AML-193 (cell line): ENCODE measurements around the gene ARHGAP8.
"Not testable (repeated sequence)": the region's sequence is repeated elsewhere in the genome, so short reads cannot be mapped to it uniquely, and the experiment has no call there.

Experiments used
- DNase-seq, 2 experiments: peaks; one replicate each; lab custom pipeline; 2025; lab: John Stamatoyannopoulos, UW

The ARHGAP8 gene

GRCh38 chr22:44889255-44889878 lies 137.0 kb downstream of the ARHGAP8 start:
- no peak for DNase-seq

GRCh38 chr22:44890416-44891292 lies 138.3 kb downstream of the ARHGAP8 start:
- no peak for DNase-seq

- DNase-seq, result no peak
Measured at GRCh38 chr22:44891293-44891747, 138.9 kb downstream of the ARHGAP8 start.

- no peak for DNase-seq
Measured at GRCh38 chr22:44891791-44892190, 139.4 kb downstream of the ARHGAP8 start.

- no peak for DNase-seq
Measured at GRCh38 chr22:44892243-44892642, 139.9 kb downstream of the ARHGAP8 start.

- DNase-seq, result no peak
Measured at GRCh38 chr22:44892803-44893730, 140.7 kb downstream of the ARHGAP8 start.

GRCh38 chr22:44893731-44894080 lies 141.3 kb downstream of the ARHGAP8 start:
- no peak for DNase-seq

GRCh38 chr22:44894321-44894720 lies 141.9 kb downstream of the ARHGAP8 start:
- no peak for DNase-seq

- no peak for DNase-seq
Measured at GRCh38 chr22:44894782-44895181, 142.4 kb downstream of the ARHGAP8 start.

- DNase-seq, result no peak
Measured at GRCh38 chr22:44895296-44896055, 143.1 kb downstream of the ARHGAP8 start.

GRCh38 chr22:44898236-44898635 lies 145.9 kb downstream of the ARHGAP8 start:
- no peak for DNase-seq

- DNase-seq, result no peak
Measured at GRCh38 chr22:44901301-44901700, 148.9 kb downstream of the ARHGAP8 start.

- not testable (repeated sequence) for DNase-seq
Measured at GRCh38 chr22:44903164-44903563, 150.8 kb downstream of the ARHGAP8 start.

GRCh38 chr22:44904492-44905152 lies 152.2 kb downstream of the ARHGAP8 start:
- not testable (repeated sequence) for DNase-seq

- DNase-seq, result no peak
Measured at GRCh38 chr22:44906248-44906936, 154.0 kb downstream of the ARHGAP8 start.

- no peak for DNase-seq
Measured at GRCh38 chr22:44906999-44907644, 154.7 kb downstream of the ARHGAP8 start.

GRCh38 chr22:44907765-44908737 lies 155.7 kb downstream of the ARHGAP8 start:
- DNase-seq, result no peak

GRCh38 chr22:44909241-44909640 lies 156.9 kb downstream of the ARHGAP8 start:
- no peak for DNase-seq
